Psoas muscle (tissue), 8 donors: ENCODE results near the gene MAPKAP1. TPM values are rescaled to one million over a fixed set of nuclear protein-coding genes. Genes with fewer than 3 reads are reported as not detected.

Experiments
- ATAC-seq, 4 donors: fragments of 200-7000 bp; cut with Tn5 transposase; one replicate each; pipeline ENCODE4 v1.9.1; 2020; ENCODE audit warnings: moderate library complexity in 3 of 4, mild to moderate bottlenecking in 2 of 4
- DNase-seq, 2 donors: peaks; one replicate each; pipeline ENCODE4 v3.0.0-alpha.2; 2020
- H3K27ac ChIP-seq: fragments of 200-600 bp; one replicate; pipeline ENCODE4 v1.8.0; 2022
- H3K27me3 ChIP-seq, 3 donors: fragments of 200-600 bp in 1 of 3; one replicate each; pipeline versions ENCODE4 v1.6.1 to v1.8.0; 2013 to 2022; ENCODE audit warnings: low read length in 2 of 3, mild to moderate bottlenecking in 2 of 3, moderate library complexity in 1 of 3; ENCODE audit not compliant: insufficient read depth in 3 of 3
- H3K36me3 ChIP-seq, 2 donors: fragments of 200-600 bp in 1 of 2; one replicate each; pipeline versions ENCODE4 v1.6.1 to v1.8.0; 2013 to 2022; ENCODE audit warnings: low read depth in 1 of 2, mild to moderate bottlenecking in 1 of 2, moderate library complexity in 1 of 2; ENCODE audit not compliant: insufficient read depth in 1 of 2
- H3K4me1 ChIP-seq: fragments of 200-600 bp; one replicate; pipeline ENCODE4 v1.8.0; 2022
- H3K4me3 ChIP-seq: fragments of 200-600 bp; one replicate; pipeline ENCODE4 v1.8.0; 2022; ENCODE audit warnings: mild to moderate bottlenecking
- H3K9me3 ChIP-seq: fragments of 200-600 bp; one replicate; pipeline ENCODE4 v1.8.0; 2022
- WGBS, 3 donors: extraction: QIAGEN DNeasy Blood & Tissue Kit; methylation state at CpG; one replicate each; pipeline versions ENCODE4 v1.1.6 to v1.1.7; 2013; 5-methylcytosine and 5-hydroxymethylcytosine counted together
- intact Hi-C, 2 donors: fragments of 100-400 bp; cut with DNase I; formaldehyde crosslinking; loops; one replicate each; pipeline versions ENCODE4 v1.11.0 to v1.14.2; 2022
- polyA plus RNA-seq, 3 donors: library from polyadenylated mRNA; stranded (reverse); fragments of 200-250 nt; gene quantifications; one replicate each; pipeline ENCODE4 v1.2.3, GENCODE V29; 2013
- total RNA-seq, 4 donors: library from RNA; stranded (reverse); fragmentation: NEBNext Ultra II Directional in 2 of 4; extraction: Animal tissue kit (Norgen Biotek cat#: 25700) in 2 of 4; gene quantifications; one replicate each; pipeline versions ENCODE4 v1.2.1 to v1.2.4, GENCODE V29; 2021 to 2023
- TF ChIP-seq, protein P1 (sequence below): fragments of 200-600 bp; IDR thresholded peaks from one replicate; pipeline ENCODE4 v1.8.0; 2022; ENCODE audit warnings: antibody characterized with exemption
- donor health status: healthy with polysubstance abuse.
- donor health status: DM: no; HTN: no; CAD: no; lungs with moderate emphysema.
- donor health status: Bipolar disorder and iron deficiency.
- donor health status: healthy.
- donor health status: DM: yes; HTN: yes; CAD: no.
- donor health status: DM: no; HTN: no; CAD: no.
- donor health status: DM: no; HTN: no; CAD: no.
- donor health status: DM: yes; HTN: yes; CAD: no.

Gene MAPKAP1
- total and polyA plus RNA-seq, 7 donors, result 64.2 to 124 (median 90.4) TPM

DNA sequence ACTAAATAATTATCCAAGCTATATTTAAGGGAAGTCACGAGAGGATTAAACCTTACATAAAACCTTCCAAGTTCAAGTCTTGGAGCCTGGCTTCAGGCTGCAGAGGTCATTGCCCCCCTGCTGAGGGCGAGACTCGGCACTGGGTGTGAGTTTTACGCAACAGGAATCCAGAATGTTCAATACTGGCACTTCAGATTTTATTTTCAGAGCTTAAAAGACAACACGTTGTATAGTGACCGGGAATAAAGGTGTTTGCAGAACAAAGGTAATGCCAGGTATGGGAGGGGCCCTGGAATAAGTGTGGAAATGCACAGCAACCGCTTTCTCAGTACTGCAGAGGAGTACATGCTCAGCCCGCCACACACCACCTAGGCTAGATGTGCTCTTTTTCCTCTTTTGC lies 238.4 kb downstream of the MAPKAP1 start:
- ATAC-seq (no peak), DNase-seq (no peak)
- Histone ChIP-seq H3K27ac (no peak overlapping the region), H3K9me3 (no peaks in the 10 kb centered on the region), H3K27me3 (no peaks in the 10 kb centered on the region), H3K4me1 (peaks cover 5% of the 10 kb centered on the region), H3K36me3 (peaks cover 0 to 7% of the 10 kb centered on the region in 2 donors), H3K4me3 (no peak overlapping the region)
- intact Hi-C loops, result no loop called here
- TF ChIP-seq, protein P1, sequence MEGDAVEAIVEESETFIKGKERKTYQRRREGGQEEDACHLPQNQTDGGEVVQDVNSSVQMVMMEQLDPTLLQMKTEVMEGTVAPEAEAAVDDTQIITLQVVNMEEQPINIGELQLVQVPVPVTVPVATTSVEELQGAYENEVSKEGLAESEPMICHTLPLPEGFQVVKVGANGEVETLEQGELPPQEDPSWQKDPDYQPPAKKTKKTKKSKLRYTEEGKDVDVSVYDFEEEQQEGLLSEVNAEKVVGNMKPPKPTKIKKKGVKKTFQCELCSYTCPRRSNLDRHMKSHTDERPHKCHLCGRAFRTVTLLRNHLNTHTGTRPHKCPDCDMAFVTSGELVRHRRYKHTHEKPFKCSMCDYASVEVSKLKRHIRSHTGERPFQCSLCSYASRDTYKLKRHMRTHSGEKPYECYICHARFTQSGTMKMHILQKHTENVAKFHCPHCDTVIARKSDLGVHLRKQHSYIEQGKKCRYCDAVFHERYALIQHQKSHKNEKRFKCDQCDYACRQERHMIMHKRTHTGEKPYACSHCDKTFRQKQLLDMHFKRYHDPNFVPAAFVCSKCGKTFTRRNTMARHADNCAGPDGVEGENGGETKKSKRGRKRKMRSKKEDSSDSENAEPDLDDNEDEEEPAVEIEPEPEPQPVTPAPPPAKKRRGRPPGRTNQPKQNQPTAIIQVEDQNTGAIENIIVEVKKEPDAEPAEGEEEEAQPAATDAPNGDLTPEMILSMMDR, result no peak
- WGBS, 3 donors, result 92 to 93% (median 93%) methylated on average over 8 of the region's 8 CpGs

DNA sequence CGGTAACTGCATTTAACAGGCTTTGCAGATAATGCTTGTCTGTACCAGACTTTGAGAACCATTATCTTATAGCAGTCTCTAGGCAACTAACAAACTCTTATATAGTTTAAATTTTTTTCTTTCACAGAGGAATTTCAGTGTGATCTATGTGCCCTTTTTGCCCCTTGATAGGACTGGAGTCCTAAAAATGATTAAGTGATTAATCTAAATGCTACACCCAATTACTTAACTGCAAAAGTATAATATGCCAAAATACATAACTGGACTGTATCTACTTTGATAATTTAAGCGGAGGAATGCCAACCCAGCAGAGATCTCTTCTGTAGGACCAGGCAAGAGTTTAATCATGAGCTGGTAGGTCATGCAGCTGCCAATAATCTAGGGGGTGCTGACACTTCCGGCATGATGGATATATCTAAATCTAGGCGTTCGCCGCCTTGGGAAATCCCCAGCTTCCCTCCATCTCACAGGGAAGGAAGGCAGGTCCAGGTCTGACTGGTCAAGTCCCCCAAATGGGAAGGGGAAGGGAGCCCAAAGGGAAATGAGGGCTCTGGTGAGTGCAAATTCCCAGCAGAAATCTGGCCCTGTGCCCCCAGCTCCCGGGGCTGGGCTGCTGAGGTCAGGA lies 239.8 kb downstream of the MAPKAP1 start:
- TF ChIP-seq, protein P1, result no peak
- WGBS, 3 donors, result 74 to 77% (median 74%) methylated on average over 7 of the region's 7 CpGs
- DNase-seq (no peak), ATAC-seq (no peak)
- peaks cover 0 to 8% of the 10 kb centered on the region in 2 donors for H3K36me3 ChIP-seq
- no peaks in the 10 kb centered on the region for H3K4me1 ChIP-seq
- no peaks in the 10 kb centered on the region for H3K27me3 ChIP-seq
- H3K9me3 ChIP-seq, result no peaks in the 10 kb centered on the region
- intact Hi-C loops, result no loop called here
- H3K27ac ChIP-seq, result no peak overlapping the region
- no peak overlapping the region for H3K4me3 ChIP-seq

DNA sequence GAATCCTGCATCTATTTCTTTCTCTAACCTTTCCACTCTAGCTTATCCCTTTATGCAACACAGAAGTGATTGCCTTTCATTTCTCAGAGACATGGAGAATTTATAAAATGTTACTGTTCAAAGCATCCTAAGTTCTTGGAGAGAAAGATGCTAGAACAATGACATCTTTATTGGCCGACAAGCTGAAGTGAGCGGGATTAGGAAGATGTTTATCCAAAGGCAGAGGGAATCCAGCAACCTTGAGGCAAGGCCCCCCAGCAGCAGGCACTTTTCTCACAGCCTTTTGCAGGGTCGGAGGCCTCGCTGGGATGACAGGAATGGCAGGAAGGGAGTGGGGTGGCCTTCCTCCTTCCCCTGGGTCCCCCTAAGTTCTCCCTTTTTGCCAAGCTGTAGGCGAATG lies 240.6 kb downstream of the MAPKAP1 start:
- no peak for DNase-seq
- no peaks in the 10 kb centered on the region for H3K4me1 ChIP-seq
- no peaks in the 10 kb centered on the region for H3K27me3 ChIP-seq
- H3K9me3 ChIP-seq, result no peaks in the 10 kb centered on the region
- H3K36me3 ChIP-seq, result peaks cover 0 to 12% of the 10 kb centered on the region in 2 donors
- TF ChIP-seq, protein P1, result no peak
- no peak overlapping the region for H3K27ac ChIP-seq
- no peak overlapping the region for H3K4me3 ChIP-seq
- intact Hi-C loops, result no loop called here
- no peak for ATAC-seq
- WGBS, 3 donors, result 90 to 95% (median 94%) methylated on average over 5 of the region's 5 CpGs

DNA sequence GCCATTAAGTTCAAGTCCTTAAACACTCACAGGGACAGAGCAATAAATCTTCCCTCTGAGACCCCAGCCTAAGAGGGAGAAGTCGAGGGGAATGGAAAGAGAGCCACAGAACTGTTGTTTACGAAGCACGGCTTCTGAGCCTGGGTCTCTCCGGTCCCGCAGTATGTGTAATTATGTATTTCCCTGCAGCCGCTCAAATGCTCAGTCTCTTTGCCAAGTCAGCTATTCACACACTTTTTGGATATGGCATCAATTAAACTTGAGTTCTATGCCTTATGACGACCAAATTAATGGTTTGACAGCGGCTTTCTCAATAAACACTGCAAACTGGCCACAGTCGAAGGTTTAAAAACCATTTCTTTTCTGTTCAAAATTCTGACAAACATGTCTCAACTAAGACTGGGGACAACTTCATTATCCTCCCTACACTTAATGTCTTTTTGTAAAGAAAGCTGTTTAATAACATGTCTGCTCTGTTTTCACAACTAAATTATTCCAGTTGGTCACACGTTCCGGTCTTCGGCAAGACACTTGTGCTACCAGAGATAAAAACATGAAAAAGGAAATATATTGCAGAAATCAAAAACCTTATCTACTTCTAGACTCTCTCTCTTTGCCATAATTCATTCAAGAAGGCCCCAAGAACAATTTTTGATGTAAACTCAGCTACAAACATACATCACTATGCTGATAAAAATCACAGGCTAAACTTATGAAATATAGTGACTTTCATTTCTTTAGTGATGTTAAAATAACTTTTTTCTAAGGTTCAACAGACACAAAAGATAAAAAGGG lies 242.2 kb downstream of the MAPKAP1 start:
- DNase-seq (no peak), ATAC-seq (no peak)
- no peaks in the 10 kb centered on the region for H3K4me1 ChIP-seq
- no peaks in the 10 kb centered on the region for H3K9me3 ChIP-seq
- no peaks in the 10 kb centered on the region for H3K27me3 ChIP-seq
- peaks cover 0 to 12% of the 10 kb centered on the region in 2 donors for H3K36me3 ChIP-seq
- no peak overlapping the region for H3K4me3 ChIP-seq
- intact Hi-C loops, result no loop called here
- no peak overlapping the region for H3K27ac ChIP-seq
- TF ChIP-seq, protein P1, result no peak
- 68 to 76% (median 73%) methylated on average over 12 of the region's 12 CpGs for WGBS, 3 donors
